AG08396 (cell line): Measurements from ENCODE around the gene CHMP6.

ENCODE experiments used
- DNase-seq: peaks from one replicate; pipeline ENCODE4 v3.0.0; 2012; ENCODE audit warnings: low spot score, mixed read lengths

CHMP6 gene

GRCh38 chr17:80991645-80992076 is at the start of gene CHMP6:
Gene CHMP6, plus strand, starts transcription at chr17:80991841. Its CDS starts 78 bp downstream, at chr17:80991919.
- peak; percentile 93 for DNase-seq

- DNase-seq = peak; percentile 94
These were observed 49.0 kb upstream of the CHMP6 start for GRCh38 chr17:80942423-80943345.

GRCh38 chr17:80943346-80944145 is 48.1 kb upstream of the CHMP6 start:
- no peak for DNase-seq

DNA sequence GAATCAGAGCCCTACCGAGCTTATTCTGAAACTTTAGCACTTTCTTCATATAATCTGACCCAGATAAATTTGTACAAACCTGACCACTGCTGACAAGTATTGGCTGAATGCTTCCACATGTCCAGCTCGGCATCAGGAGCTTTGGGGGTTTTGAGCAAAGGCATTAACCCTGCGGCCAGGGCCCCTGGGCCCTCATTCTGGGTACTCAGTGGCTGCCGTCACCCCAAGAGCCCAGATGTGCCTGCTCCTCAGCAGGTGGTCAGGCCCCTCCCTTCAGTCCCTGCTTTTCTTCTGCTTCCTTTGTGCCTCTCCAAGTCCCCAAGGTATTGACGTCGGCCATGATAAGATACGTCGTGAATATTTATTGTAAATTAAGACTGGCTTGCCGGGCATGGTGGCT is 47.3 kb upstream of the CHMP6 start:
- DNase-seq = no peak

DNA sequence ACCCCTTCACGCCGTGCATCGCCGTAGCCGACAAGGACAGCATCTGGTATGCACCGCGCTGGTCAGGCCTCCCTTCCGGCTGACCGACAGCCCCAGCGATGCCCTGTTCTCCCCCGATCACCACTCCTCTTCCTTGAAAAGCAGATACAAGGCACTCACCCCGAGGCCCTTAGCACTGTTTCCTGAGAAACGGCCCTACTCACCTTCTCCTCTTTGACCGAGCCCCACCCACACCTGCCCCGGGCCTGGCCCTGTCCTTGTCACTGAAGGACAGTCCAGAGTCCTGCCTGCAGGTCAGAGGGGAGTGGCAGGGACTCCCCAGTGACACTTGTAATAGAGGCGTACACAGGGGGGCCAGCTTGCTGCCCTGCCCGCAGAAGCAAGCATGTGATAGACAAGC is 45.9 kb upstream of the CHMP6 start:
- DNase-seq = no peak

DNA sequence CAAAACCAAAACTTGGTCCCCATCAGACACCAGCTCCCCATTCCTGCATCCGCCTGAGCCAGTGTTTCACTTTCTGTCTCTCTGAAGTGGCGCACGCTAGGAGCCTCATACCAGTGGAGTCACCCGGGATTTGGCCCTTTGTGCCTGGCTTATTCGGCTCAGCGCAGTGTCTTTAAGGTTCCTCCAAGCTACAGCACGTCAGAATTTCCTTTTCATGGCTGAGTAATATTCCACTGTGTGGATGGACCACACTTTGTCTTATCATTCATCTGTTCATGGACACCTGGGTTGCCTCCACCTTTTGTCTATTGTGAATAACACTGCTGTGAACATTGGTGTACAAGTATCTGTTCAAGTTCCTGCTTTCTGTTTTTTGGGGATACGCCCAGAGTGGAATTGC is 45.2 kb upstream of the CHMP6 start:
- no peak for DNase-seq

DNA sequence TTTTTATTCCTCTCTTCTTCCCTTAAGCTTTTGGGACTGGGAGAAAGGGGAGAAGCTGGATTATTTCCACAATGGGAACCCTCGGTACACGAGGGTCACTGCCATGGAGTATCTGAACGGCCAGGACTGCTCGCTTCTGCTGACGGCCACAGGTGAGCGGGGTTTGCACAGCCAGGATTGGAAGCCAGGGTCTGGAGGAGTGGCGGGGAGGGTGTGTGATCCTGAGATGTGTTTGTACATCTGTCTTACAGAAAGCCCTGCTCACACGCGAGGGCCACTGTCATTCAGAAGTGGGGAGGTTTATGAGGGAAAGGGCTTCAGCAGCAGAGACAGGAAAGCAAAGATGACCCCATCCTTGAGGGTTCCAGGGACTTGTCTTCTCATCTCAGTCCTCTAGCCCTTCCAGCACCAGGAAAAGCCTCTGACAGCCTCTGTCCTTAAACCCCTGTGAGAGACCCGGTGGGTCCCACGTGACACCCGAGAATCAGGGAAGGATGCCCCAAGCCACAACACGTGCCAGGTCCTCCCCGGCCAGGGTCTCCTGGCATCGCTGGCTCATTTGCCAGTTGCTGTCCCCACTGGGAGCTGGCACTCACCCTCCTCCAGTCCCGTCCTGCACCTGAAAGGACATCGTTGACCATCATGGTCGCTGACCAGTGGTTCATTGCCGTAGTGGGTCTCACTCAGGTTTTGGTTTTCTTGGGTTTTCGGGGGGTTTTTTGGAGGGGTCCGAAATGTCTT is 44.3 kb upstream of the CHMP6 start:
- DNase-seq = no peak

- no peak for DNase-seq
These were observed 43.3 kb upstream of the CHMP6 start for GRCh38 chr17:80948019-80948975.

DNA sequence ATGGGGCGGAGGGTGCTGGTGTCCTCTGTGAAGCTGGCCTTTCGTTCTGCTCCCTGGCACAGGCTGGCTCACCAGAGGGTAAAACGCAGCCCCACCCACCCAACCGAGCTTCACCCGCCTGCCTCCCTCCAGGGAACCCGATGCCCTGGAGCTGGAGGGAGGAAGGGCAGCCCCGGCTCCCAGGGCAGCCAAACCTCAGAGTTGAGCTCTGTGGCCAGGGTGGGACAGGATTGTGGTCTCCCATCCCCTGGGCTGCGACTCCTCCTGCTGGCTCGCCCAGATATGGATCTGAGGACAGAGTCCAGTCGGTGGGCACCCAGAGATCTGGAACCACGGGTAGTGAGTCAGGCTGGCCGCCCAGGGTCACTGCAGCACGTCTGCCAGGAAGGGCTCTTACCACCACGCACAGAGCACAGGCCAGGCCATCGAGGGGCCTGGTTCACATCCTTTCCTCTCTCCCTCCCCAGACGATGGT is 42.6 kb upstream of the CHMP6 start:
- DNase-seq = no peak

DNA sequence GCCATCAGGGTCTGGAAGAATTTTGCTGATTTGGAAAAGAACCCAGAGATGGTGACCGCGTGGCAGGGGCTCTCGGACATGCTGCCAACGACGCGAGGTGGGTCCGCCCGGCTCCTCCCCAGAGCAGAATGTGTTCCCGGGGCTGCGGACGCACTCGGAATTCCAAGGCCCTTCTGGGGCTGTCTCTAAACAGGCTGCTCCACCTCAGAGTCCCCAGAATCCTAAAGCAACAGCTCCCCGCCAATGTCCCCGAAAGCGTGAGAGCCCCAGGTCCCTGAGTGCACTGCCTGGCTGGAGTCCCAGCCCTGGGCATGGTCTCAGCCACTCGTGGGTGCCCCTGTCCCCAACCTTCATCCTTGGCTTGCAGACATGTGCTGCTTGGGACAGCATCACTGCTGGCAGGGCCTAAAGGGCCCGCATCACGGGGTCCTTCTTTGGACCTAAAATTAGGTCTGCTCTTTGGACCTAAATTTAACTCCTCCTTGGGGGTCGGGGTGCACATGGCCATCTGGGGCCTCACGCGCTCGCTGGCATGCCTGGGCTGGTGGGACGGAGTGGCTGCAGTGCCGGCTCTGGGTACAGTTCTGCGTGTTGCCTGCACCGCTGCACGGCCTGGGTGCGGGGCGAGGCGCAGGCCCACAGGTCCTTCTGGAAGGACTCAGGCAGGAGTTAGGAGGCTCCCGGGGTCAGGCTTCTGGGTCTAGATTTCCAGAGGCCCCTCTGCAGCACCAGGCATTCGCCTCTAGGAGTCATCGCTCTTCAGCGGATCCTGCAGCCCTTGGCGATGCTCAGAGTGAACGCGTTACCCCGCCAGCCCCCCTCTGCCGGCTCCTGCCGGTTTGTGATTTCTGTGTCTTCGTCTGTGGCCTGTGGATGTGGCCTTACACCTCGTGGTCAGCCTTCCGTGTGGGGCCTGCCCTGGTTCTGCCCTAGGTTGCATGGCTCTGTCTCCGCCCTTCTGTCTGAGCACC is 41.9 kb upstream of the CHMP6 start:
- no peak for DNase-seq

- DNase-seq = no peak
These were observed 41.0 kb upstream of the CHMP6 start for GRCh38 chr17:80950466-80951120.

DNA sequence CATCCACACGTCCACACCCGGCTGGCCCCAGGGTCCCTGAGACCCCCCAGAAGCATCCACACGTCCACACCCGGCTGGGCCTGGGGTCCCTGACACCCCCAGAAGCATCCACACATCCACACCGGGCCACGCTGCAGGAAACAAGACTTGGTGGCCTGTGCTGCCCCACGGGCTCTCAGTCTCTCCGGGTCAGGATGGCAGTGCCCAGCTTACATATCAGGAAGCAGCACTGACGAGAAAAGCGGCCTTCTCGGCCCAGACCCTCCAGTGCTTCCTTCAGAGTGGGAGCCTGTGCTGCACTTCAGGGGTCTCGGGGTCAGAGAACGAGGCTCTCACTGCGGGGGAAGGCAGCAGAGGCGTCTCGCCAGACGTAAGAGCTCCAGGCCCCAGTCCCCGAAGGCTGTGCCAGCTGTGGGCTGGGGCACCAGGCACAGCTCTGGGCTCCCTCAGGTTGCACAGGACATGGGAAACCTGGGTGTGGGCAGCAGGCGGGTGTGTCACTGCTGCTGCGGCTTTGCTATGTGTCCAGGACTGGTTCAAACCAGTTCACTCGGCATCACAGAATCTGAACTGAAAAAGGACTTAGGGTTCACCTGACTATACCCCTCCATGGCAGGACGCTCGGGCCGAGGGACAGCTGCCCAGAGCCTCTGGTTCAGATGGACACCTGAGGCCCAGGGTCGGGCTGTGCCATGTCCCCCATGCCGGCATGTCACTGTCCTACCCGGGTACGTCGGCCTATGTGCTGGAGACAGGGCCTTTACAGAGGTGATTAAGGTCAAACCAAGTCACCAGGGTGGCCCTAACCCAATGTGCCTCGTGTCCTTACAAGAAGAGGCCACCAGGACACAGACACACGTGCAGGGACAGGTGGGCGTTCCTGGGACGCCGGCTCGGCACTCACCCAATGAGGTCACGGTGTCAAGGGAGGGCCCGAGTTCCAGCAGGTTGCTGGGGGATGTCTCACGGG is 40.2 kb upstream of the CHMP6 start:
- no peak for DNase-seq

DNA sequence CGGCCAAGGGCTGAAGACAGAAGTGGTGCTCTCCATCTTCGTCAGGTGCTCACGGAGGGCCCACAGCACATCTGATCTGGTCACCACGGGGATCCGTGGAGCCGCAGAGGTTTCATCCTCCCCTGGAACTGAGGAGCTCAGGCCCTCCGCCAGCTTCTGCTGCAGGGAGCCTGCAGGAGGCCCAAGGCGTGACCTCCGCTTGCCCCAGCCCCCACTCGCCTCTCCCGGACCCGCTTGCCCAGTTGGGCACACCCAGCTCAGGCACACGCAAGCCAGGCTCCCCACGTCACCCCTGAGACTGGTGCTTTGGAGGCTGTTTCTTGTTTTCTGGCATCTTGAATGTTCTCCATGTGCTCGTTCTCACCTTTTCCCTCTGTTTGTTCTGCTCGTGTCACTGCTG is 39.4 kb upstream of the CHMP6 start:
- no peak for DNase-seq

DNA sequence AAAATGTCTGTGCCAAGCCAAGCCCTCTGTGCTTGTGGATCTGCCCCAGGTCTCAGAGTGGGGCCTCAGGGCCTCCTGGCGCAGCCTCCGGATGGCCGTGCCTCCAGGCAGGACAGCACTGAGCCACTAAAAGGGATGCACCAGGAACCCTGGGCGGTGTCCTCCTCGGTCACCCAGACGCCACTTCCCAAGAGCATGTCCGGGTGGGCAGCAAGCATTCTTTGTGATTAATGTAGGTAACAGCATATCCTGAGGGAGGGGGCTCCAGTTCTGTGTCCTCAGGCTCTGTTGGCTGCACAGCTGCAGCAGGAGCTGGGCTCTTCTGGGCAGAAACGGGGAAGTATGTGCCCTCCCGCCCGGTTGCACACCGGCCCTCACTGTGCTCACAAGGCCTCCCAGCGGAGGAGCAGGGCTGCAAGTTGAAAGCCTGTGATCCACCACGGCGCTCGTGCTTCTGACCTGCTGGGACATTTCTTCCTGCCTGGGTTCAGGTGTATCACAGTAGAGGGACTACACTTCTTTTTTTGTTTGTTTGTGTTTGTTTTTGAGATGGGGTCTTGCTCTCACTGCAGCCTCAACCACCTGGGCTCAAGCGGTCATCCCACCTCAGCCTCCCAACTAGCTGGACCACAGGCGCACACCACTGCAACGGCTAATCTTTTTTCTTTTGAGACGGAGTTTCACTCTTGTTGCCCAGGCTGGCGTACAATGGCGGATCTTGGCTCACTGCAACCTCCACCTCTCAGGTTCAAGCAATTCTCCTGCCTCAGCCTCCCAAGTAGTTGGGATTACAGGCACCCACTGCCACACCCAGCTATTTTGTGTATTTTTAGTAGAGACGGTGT is 37.9 kb upstream of the CHMP6 start:
- no peak for DNase-seq

GRCh38 chr17:80955078-80955477 is 36.6 kb upstream of the CHMP6 start:
- DNase-seq = no peak

DNA sequence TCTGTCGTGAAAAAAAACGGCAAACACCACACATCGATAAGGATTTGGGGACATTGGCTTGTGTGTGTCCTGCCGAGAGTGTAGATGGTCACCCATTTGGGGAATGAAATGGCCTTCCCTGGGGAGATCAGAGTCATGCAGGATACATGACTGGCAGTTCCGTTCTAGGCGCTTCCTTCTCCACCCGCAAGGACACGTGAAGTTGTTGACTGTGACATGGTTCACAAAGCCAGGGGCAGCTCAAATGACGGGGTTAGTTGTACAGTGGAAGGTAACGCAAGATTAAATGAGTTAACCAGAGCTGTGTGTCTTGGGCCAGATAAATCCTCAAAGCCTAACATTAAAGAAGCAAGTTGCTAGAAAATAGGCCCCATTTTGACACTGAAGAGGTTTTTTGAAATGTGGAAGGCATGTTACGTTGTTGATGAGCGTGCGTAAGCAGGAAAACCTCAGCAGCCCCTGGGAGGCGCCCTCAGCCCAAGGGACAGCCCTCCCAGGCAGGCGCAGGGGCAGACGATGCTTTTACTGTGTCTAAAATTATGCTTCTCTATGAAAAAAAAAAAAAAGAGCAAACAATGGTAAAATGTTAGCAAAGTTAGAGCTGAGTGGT is 35.9 kb upstream of the CHMP6 start:
- no peak for DNase-seq
